Measurements from ENCODE around the gene GALNS. TPM values are rescaled to one million over a fixed set of nuclear protein-coding genes. Genes with fewer than 3 reads are reported as not detected.

GALNS gene
- total and polyA plus RNA-seq, 2 of the 8 experiments (the other 6 are each of a cell fraction or from before 2014, with no cell fraction given) = 8.9 to 17.8 TPM

GRCh38 chr16:88896238-88897070 lies 39.7 kb upstream of the GALNS start:
- no peaks in the 10 kb centered on the region for H3K79me1 ChIP-seq (ENCODE audit: low read depth, low read length)
- ChIA-PET POLR2A (ENCODE audit: partially characterized antibody) (no interaction called here), CTCF (ENCODE audit: partially characterized antibody) (interaction anchor here (1.1 to 2.0 kb wide), 2 partner anchors 22 to 39 kb away, joined by 3 to 10 read pairs; partner anchors contain the start of genes GALNS and TRAPPC2L)
- no peak overlapping the region for H3K18ac ChIP-seq (ENCODE audit: extremely low read depth, low read length)
- no peak overlapping the region for H3K14ac ChIP-seq (ENCODE audit: insufficient read length)
- H3K9ac ChIP-seq (replicated peaks in 1 of 4; ENCODE audit: extremely low read depth in 1 of 4, low read depth in 3 of 4, low read length in 3 of 4) = no peak overlapping the region; a peak in 1 of 7 replicates
- no peak overlapping the region for H3K56ac ChIP-seq (replicated peaks; ENCODE audit: insufficient read length, low read depth, low read length)
- no peak overlapping the region for H3K4me2 ChIP-seq (ENCODE audit: insufficient read depth in 1 of 2, low read depth in 2 of 2, low read length in 2 of 2)
- H2BK15ac ChIP-seq (ENCODE audit: low read length) = no peak overlapping the region
- H3K4me3 ChIP-seq (ENCODE audit: extremely low read depth in 1 of 4, insufficient read depth in 2 of 4, low read depth in 3 of 4, low read length in 4 of 4) = no peak overlapping the region
- no peak overlapping the region for H2BK12ac ChIP-seq (ENCODE audit: low read depth, low read length)
- no peak overlapping the region for H3K4ac ChIP-seq (replicated peaks; ENCODE audit: insufficient read length, low read depth, low read length)
- H3K23ac ChIP-seq (ENCODE audit: insufficient read length) = no peak overlapping the region
- TF ChIP-seq RFX5 (IDR thresholded peaks at IDR 0.05; ENCODE audit: borderline replicate concordance, low read depth, low read length) = no peak
- TF ChIP-seq KDM1A (IDR thresholded peaks at IDR 0.05; ENCODE audit: borderline replicate concordance, low read length) = no peak
- no peak for TF ChIP-seq POLR2A (IDR thresholded peaks at IDR 0.05; ENCODE audit: control extremely low read depth in 1 of 2, low read depth in 2 of 2, low read length in 2 of 2)
- no peak for TF ChIP-seq CHD2 (IDR thresholded peaks at IDR 0.05; ENCODE audit: low read length)
- no peak for TF ChIP-seq TCF12 (IDR thresholded peaks at IDR 0.05; ENCODE audit: low read depth, low read length)
- no peak for TF ChIP-seq SRF (IDR thresholded peaks at IDR 0.05; ENCODE audit: low read depth, low read length)
- TF ChIP-seq ATF2 (IDR thresholded peaks at IDR 0.05; ENCODE audit: low read length) = no peak
- no peak for TF ChIP-seq GABPA (IDR thresholded peaks at IDR 0.05; ENCODE audit: borderline replicate concordance, insufficient read depth, low read length)
- no peak overlapping the region for H2BK20ac ChIP-seq (ENCODE audit: low read length)
- DNase-seq (ENCODE audit: low read depth in 1 of 2, low spot score in 2 of 2) (no peak), FAIRE-seq (no peak)
- no peaks in the 10 kb centered on the region for H3K4me1 ChIP-seq (replicated peaks in 1 of 4; ENCODE audit: control insufficient read depth in 3 of 4, insufficient read depth in 4 of 4, low read length in 3 of 4)
- H2BK5ac ChIP-seq (ENCODE audit: low read depth, low read length) = no peak overlapping the region; the same call in 1 of the 2 replicates
- H3K27me3 ChIP-seq (replicated peaks in 1 of 4; ENCODE audit: control insufficient read depth in 3 of 4, extremely low read depth in 1 of 4, insufficient read depth in 3 of 4, low read length in 3 of 4) = no peaks in the 10 kb centered on the region
- no peak overlapping the region for H2AK5ac ChIP-seq (ENCODE audit: low read depth, low read length)
- no peaks in the 10 kb centered on the region for H3K23me2 ChIP-seq (ENCODE audit: low read depth, low read length)
- H3K9me3 ChIP-seq (ENCODE audit: insufficient read depth in 2 of 2, low read depth in 1 of 2, low read length in 1 of 2) = no peaks in the 10 kb centered on the region
- 88% methylated on average over 41 of the region's 57 CpGs; no CpG with 5 or more reads in 1 of the 2 experiments for WGBS, 2 experiments (ENCODE audit: extremely low coverage in 1 of 2, insufficient coverage in 1 of 2, insufficient read length in 1 of 2, insufficient replicate concordance in 2 of 2, low coverage in 1 of 2, low lambda C conversion rate in 2 of 2, missing lambda C conversion rate in 1 of 2)
- H4K91ac ChIP-seq (replicated peaks; ENCODE audit: insufficient read length, low read length) = no peak overlapping the region
- no peak overlapping the region for H4K5ac ChIP-seq (ENCODE audit: insufficient read length, low read depth, low read length)
- H2BK120ac ChIP-seq (replicated peaks; ENCODE audit: low read depth, low read length) = no peak overlapping the region
- no peak overlapping the region for H3K27ac ChIP-seq (ENCODE audit: low read depth, low read length)
- no peaks in the 10 kb centered on the region for H3K79me2 ChIP-seq (ENCODE audit: control insufficient read depth in 1 of 2, insufficient read depth in 2 of 2, low read length in 2 of 2)
- no peaks in the 10 kb centered on the region for H4K20me1 ChIP-seq (replicated peaks in 1 of 2; ENCODE audit: control insufficient read depth in 1 of 2, insufficient read depth in 2 of 2, low read length in 2 of 2)
- H2AFZ ChIP-seq (ENCODE audit: low read length) = no peak overlapping the region
- no peaks in the 10 kb centered on the region for H3K36me3 ChIP-seq (ENCODE audit: control insufficient read depth in 2 of 4, insufficient read depth in 4 of 4, low read length in 3 of 4)
- peak overlapping the region; percentile 79 for H4K8ac ChIP-seq (ENCODE audit: extremely low read depth, insufficient read depth, low read length)
